Urothelium cell line (cell line): ENCODE data around the gene OXER1.
A peak's percentile ranks its signal among the peaks of the same experiment; 100 is the strongest.

Experiments used
- DNase-seq: peaks from one replicate; pipeline ENCODE4 v3.0.0; 2011; ENCODE audit warnings: low spot score, mixed read lengths
- FAIRE-seq: peaks from 2 replicates; lab custom pipeline; 2011; peaks lifted over from hg19 to GRCh38; lab: Jason Lieb, UNC

The OXER1 gene, protein sequence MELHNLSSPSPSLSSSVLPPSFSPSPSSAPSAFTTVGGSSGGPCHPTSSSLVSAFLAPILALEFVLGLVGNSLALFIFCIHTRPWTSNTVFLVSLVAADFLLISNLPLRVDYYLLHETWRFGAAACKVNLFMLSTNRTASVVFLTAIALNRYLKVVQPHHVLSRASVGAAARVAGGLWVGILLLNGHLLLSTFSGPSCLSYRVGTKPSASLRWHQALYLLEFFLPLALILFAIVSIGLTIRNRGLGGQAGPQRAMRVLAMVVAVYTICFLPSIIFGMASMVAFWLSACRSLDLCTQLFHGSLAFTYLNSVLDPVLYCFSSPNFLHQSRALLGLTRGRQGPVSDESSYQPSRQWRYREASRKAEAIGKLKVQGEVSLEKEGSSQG

DNA sequence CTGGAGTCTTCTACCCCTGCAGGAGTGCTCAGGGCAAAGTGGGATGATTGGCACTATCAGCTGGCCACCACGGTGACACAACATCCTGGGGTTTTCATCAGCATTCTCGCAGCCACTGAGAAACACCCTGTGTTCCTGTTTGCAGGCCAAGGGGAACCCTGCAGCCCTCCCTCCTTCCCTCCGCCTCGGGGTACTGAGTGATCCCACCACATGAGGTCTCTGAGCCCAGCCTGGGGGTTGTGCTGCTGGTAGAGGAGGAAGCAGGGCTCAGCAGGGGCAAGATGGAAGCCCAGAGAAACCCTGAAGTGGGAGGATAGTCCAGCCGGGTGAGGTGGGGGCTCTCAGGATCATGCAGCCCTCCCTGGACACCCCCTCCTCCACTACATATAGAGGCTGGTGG, at the start of gene OXER1:
TSS of gene OXER1 (minus strand) at position 40 of the 400 bp plus-strand sequence. CDS start 73 bp downstream, outside the sequence.
- FAIRE-seq: no peak
- DNase-seq: no peak

DNA sequence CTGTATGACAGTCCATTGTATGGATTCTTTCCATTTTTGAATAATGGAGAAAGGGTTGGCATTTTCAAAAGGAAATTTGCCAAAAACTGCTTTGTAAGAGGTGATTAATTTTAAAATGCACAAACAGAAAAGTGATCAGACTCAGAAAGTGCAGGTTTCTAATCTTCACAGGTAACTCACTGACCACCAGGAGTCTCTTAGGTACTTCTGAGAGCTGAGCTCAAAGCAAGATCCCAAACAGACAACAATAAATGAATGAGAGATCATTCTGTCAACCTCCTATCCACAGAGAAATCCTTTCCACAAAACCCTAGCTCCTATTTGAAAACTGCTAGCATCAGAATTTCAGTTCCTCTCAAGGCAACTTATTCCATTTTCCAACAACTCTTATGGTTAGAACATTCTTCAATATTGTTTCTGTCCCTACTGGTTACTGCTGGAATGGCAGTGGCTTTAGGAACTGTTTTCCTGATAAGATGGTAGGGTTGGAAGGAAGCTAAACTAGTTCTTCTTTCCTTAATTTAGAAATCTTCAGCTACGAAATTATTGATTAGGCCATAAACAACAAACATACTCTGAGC, 49.1 kb upstream of the OXER1 start:
- no peak for FAIRE-seq

DNA sequence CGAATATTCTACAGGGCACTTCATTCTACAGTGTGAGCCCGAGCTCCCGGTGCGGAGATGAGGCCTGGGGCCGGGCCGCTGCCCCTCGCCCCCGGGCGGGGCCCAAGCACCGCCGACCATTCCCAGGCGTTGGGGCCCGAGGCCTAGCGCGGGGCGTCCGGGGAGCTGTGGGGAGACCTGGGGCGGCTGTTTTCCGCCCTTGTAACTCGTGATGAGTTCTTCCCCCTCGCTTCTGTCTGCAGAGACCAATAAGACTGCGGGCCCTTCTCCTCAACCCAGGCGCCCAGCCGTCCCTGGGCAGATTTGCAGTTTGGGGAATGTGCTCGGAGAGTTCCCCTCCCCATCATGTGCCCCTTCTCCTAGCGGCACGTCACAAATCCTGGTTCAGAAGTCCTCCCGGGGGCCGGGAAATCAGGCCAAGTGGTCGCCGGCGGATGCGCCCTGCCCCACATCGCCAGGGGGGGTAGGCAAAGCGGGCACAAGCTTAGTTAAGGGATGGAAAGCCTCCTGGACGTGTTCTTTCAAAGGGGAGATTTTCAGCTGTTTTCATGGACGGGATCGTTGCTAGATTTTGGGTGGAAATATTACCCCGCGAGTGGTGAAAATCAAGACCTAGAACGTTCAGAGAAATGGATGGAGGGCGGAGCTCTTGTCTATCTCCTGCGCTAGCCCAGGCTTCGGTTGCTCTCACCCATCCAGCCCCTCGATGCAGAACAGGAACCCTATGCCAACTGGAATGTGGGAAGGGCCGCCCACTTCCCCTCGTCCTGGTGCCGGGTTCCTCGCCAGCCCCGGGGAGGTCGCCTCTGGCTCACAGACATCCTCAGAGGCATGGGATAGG, 47.3 kb upstream of the OXER1 start:
- FAIRE-seq: no peak
- DNase-seq: peak; percentile 86

More for the DNA sequence above, 49.1 kb upstream of the OXER1 start:
- DNase-seq: no peak

DNA sequence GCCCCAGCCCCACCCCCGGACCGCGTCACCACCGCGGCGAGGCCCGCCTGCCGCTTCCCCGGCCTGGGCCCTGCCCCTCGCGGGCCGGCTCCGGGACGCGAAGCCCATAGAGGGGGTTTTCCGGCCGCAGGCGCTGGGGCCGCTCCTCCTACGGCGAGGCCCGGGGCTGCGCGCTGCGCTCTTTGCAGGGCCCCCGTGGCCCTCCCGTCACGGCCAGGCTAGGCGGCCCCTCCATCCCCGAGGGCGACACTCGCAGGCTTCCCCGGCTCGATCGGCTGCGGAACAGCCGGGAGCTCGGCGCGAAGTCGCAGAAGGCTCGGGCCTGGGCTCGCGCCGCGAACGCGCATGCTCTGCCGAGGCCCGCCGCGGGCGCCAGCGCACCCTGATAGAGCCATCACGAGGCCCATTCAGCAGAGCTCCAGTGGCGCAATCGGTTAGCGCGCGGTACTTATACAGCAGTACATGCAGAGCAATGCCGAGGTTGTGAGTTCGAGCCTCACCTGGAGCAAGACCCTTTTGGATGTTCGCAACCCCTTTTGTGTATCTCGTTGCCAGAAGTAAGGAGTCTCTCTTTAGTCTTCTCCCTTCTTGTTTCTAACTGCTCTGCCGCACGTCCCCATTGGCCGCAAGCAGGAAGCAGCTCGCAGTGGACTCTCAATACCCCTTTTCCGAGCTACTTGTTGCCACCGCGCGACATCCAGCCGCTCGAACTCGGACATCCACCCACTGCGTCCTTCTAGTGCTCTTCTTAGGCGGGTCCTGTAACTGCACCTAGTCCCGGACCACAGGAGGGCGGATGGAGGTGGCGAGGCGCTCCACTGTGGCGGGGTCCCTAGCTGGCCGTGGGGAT, 46.4 kb upstream of the OXER1 start:
- FAIRE-seq: peak; percentile 83

DNA sequence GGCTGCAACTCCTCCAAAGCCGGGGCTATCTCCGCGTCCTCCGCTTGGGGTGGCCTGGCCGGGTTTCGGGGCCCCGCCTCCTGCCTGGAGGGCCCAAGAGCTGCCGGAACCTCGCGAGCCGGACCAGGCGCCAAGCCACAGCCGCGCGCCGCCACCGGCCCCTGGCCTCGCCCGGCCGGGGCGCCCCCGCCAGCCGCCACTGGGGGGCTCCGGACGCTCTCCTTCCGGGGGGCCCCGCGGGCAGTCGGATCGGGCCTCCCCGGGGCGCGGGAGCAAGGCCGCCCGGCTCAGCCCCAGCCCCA, 45.8 kb upstream of the OXER1 start:
- DNase-seq (peak; percentile 91), FAIRE-seq (no peak)

More for the DNA sequence above, 46.4 kb upstream of the OXER1 start:
- DNase-seq: peak; percentile 96

DNA sequence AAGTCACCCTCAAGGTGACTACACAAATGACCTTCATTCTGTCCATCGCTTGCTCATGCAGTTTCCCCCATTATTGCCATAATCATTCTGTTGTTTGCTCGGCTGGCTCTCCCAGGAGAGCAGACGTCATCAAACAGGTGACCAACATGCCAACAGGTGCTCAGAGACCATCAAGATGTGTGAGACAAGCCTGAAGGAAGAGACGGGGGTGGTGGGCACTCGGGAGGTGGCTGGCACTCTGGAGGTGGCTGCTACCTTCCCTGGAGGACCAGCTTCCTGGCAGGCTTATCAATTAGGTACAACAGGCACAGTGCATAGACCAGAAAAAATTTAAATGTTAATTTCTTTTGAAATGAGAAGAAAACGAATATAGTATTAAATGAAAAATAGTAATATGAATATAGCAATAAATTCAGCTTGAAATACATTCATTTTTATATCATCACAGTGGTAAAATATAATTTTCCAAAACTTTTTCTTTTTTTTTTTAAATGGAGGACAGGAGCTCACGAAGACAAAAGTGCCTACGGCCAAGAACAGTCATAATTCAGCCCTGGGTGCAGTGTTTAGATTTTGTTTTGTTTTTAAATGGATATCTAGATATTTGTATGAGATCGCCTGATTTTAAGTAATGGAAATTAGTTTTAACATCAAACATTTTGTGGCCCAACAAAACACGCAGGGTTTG, 45.3 kb upstream of the OXER1 start:
- FAIRE-seq (no peak), DNase-seq (no peak)

DNA sequence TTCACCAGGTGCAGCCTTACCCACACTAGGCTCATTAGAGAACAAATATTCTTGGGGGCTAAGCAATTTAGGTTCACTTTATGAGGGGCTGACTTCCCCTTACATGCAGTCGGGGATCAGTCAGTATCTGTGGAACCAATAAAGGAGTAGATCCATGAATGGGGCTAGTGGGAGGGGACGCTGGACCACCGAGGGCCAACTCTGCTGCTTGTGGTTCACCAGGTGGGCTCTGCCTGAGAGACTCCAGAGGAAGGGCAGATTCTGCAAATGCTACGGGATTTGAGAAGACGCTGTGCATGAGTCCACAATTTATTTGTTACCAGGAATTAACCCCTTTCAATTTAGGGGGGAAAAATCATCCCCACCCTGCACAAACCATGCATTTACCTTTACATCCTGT, 44.4 kb upstream of the OXER1 start:
- no peak for DNase-seq
- FAIRE-seq: no peak

DNA sequence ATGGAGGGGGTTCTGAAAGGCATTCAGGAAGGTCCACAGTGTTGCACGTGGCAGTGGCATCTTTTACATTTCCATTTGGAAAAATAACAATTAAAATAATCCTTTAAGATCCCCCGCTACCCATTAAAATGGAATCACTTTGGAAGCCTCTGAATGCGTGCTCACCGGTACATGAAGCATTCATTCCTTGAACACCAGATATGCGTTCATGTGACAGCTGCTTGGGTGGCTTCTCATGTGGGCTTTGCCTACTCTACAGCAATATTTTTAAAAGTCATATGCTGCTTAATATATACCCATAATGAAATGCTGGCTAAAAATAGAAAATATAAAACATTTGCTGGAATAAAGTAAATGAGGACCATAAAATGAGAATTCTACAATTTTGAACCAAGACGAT, 42.9 kb upstream of the OXER1 start:
- DNase-seq: no peak
- no peak for FAIRE-seq

DNA sequence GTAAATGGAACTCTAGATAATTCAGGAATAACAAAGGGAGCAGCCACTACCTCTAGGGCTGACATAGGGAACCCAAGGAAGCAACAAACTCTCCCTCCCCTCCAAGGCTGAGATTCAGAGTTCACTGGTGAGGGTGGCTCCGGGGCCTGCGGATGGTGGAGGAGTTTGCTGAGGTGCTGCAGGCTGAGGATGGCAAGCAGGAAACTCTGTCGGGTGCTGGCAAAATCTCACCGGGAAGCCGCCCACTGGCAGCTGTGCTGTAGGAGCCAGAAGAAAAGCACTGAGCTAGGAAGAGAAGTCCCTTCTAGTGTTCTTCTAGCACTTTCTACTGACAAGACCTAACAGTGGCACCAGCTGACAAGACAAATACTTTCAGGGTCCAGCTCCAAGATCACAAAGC, 41.0 kb upstream of the OXER1 start:
- DNase-seq (no peak), FAIRE-seq (no peak)

DNA sequence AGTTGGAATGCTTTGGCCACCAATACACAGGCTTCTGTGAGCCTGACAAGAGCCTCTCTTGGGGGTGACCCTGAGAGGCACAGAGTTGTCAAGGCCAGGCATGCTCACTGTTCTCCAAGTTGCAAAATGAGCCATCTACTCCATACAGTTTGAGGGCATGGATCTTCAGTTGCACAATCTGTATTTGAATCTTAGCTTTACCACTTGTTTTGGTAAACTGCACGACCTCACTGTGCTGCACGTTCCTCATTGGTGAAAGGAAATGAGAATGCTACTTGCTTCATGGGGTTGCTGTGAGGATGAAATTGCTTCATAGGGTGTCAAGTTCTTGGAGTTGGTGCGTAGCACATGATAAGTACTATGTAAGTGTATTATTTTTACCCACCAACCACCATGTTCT, 40.4 kb upstream of the OXER1 start:
- no peak for DNase-seq
- no peak for FAIRE-seq

DNA sequence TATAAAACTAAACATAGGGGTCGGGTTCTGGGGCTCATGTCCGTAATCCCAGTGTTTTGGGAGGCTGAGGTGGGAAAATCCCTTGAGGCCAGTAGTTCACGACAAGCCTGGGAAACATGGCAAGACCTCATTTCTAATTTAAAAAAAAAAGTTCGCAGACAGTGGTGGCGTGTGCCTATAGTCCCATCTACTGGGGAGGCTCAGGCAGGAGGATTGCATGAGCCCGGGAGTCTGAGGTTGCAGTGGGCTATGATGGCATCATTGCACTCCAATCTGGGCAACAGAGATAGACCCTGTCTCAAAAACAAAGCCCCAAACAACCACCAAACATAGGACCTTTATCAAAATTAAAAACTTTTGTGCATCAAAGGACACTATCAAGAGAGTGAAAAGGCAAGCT, 38.2 kb upstream of the OXER1 start:
- DNase-seq (no peak), FAIRE-seq (no peak)

DNA sequence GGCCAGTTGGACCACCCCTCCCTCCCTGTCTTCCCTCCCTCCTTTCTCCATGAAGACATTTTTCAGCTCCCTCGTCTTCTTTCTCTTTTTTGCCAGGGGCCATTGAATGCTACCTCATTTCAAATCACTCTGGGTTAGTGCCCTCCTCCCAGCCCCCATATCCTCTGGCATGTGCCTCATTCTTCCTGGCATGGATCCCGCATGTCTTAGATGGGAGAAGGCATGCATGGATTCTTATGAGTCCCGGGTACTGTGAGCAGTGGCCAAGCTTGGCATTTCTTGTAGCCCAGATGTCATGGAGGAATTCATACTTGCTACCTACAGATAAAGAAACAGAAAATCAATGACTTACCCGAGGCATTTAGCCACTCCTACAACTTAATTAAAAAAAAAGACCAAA, 37.4 kb upstream of the OXER1 start:
- no peak for DNase-seq
- FAIRE-seq: no peak

DNA sequence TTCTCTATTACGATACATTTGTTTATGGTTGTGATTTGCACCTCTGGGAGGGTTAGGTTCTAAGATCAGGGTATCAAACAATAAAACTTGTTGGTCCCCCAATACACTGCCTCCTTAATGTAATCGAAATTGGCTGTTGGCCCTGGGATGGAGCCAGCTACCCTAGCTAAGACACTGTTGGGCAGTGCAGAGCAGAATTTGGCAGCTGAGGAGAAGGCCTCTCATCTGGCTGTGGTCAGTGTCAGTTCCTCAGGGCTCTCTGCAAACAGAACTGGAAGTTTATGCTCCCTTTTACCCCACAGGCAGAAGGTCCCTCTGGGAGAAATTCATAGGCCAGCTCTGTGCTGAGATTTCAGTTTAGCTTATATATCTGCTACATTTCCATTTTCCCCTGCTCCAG, 37.0 kb upstream of the OXER1 start:
- no peak for FAIRE-seq
- no peak for DNase-seq

DNA sequence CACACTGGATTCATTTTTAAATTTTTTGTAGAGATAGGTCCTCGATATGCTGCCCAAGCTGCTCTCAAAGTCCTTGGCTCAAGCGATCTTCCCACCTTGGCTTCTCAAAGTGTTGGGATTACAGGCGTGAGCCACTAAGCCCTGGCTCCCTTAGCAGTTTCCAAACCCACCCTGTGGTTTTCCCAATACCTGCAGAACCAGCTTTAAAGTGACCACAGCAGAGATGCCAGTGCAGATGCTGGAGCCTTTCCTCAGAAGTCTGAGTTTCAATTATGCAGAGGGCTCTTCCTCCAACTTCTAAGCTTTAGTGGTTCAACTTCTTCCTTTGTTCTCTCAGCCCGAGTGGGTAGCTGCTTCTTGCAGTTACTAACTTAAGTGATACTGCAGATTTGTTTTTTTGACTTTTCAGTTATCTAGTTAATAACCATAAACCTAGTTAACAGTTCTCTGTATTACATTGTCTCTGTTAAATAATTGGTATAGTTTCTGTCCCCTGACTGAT, 36.6 kb upstream of the OXER1 start:
- DNase-seq (no peak), FAIRE-seq (no peak)

DNA sequence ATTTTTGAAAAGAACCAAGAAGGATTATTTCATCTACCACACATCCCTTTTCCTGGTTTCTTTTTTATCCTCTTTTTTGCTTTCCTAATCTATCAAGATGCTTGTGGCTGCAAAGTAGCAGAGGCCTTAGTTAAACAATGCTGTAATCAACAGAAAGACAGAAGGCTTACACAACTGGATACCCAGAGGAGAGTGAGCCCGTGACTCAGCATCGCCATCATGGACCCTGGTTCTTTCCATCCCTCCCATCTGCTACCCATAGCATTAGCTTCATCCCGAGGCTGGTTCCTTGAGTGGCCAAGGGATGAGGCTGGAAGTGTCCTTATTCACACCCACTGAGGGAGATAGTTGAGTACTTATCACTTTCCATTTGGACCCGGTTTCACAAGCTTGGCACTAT, 35.9 kb upstream of the OXER1 start:
- no peak for FAIRE-seq

DNA sequence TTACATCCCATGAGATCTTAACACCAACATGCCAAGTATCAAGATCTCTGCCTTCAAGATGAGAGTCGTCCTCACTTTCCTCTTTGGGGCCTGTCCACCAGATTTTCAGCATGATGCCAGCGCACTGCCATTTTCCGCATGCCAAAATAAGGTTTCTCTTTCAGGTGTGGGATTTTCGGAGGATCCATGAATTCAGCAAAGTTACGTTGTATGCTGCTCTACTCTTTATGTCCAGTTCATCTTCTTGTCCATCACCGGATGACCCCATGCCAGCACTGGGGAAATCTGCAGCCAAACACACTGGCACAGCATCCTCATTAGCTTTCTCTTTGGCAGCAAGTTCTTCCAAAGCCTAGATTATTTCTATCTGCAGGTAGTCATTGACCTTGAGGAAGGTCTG, 33.3 kb upstream of the OXER1 start:
- DNase-seq: no peak
- FAIRE-seq: no peak

More for the DNA sequence above, 35.9 kb upstream of the OXER1 start:
- DNase-seq: no peak

DNA sequence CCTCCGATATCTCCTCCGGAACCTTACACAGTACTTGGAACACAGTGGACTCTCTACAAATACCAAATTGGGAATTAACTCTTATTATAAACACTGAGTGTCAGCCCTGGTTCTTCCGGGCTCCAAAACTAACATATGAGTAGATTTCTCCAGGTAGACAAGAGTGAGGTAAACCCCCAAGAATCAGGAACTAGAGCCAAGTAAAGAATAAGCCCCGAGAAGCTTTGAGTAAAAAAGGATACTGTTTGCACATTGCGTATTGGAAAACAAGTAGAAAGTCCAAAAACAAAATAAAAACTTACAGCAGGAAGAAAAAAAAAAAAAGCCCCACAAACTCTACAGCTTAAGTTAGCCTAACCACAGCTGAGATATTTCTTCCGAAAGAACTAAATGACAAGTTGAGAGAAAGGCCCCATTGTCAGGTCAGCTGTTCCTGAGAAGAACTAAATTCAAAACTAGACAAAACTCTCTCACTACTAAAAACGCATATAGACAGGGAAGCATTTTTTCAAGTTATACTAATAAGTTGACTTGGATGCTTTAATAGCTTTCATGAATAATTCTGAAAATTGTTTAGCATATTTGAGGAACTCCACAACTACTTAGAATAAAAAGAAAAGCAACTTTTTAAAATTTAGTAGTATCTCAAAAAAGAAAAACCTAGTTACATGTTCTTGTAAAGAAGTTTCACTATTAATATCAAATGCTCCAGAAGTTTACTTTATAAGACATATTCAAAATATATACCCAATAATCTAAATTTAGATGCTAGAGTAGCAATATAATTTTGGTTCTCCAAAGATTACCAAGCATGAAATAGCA, 32.7 kb upstream of the OXER1 start:
- DNase-seq (no peak), FAIRE-seq (no peak)

DNA sequence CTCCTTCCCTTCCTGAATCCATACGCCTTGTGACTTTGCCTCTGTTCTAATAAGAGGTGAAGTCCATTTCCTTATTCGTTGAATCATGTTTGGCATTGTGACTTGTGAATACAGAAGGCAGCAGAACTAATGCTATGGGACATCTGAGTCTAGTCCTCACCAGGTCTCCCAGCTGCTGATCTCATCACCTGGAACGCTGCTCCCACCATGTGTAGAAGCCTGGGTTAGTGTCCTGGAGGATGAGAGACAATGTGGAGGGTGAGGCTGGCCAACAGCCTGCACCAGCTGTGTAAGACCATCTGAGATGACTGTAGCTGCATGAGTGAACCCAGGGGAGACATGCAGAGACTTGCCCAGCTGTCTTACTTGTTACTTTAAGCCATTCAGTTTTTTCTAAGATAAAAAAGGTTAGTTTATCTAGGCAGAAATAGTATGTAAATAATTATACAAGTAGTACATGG, 31.9 kb upstream of the OXER1 start:
- DNase-seq (no peak), FAIRE-seq (no peak)

DNA sequence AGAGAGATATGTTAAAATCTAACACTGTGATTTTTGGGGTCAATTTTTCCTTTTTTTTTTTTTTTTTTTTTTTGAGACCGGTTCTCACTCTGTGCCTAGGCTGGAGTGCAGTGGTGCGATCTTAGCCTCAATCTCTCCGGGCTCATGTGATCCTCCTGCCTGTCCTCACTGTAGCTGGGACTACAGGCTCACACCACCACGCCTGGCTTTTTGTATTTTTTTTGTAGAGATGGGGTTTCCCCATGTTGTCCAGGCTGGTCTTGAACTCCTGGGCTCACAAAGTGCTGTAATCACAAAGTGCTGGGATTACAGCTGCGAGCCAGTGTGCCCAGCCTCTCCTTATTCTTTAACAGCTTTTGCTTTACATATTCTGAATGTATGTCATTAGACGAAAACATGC, 31.3 kb upstream of the OXER1 start:
- FAIRE-seq: no peak
- no peak for DNase-seq
